HG03025 (cell line): Measurements from ENCODE around the gene CTAGE8.
"Not testable (repeated sequence)": the region's sequence is repeated elsewhere in the genome, so short reads cannot be mapped to it uniquely, and the experiment has no call there.

Experiments
- ATAC-seq: cut with Tn5 transposase; IDR thresholded peaks from one replicate; pipeline ENCODE4 v1.9.1; 2021; ENCODE audit warnings: mild to moderate bottlenecking, moderate library complexity; ENCODE audit not compliant: unreplicated experiment, low FRiP score

The CTAGE8 gene

GRCh38 chr7:144262128-144262527 lies 7.0 kb downstream of the CTAGE8 start:
- ATAC-seq, result not testable (repeated sequence)

- not testable (repeated sequence) for ATAC-seq
Measured at GRCh38 chr7:144259067-144259466, 10.0 kb downstream of the CTAGE8 start.

- no peak for ATAC-seq
Measured at GRCh38 chr7:144256112-144256511, 13.0 kb downstream of the CTAGE8 start.

- ATAC-seq, result no peak
Measured at GRCh38 chr7:144255471-144255897, 13.6 kb downstream of the CTAGE8 start.

GRCh38 chr7:144252307-144252706 lies 16.8 kb downstream of the CTAGE8 start:
- not testable (repeated sequence) for ATAC-seq

GRCh38 chr7:144247674-144248330 lies 21.3 kb downstream of the CTAGE8 start:
- ATAC-seq, result not testable (repeated sequence)

GRCh38 chr7:144246967-144247366 lies 22.1 kb downstream of the CTAGE8 start:
- ATAC-seq, result not testable (repeated sequence)

GRCh38 chr7:144245372-144245771 lies 23.7 kb downstream of the CTAGE8 start:
- ATAC-seq, result not testable (repeated sequence)

GRCh38 chr7:144239365-144239764 lies 29.7 kb downstream of the CTAGE8 start, which contains the start of gene OR2A42:
Gene OR2A42, minus strand, starts transcription at chr7:144239605. Its CDS starts 6,762 bp downstream, at chr7:144232843.
- ATAC-seq, result not testable (repeated sequence)

- not testable (repeated sequence) for ATAC-seq
Measured at GRCh38 chr7:144238530-144239082, 30.5 kb downstream of the CTAGE8 start.

- ATAC-seq, result not testable (repeated sequence)
Measured at GRCh38 chr7:144233039-144233438, 36.0 kb downstream of the CTAGE8 start.

- ATAC-seq, result not testable (repeated sequence)
Measured at GRCh38 chr7:144231027-144231426, 38.1 kb downstream of the CTAGE8 start.

GRCh38 chr7:144228810-144229209 lies 40.3 kb downstream of the CTAGE8 start:
- ATAC-seq, result not testable (repeated sequence)

GRCh38 chr7:144226866-144227265 lies 42.2 kb downstream of the CTAGE8 start:
- ATAC-seq, result not testable (repeated sequence)

GRCh38 chr7:144223675-144224074 lies 45.4 kb downstream of the CTAGE8 start:
- ATAC-seq, result not testable (repeated sequence)

GRCh38 chr7:144220531-144220930 lies 48.6 kb downstream of the CTAGE8 start:
- ATAC-seq, result not testable (repeated sequence)

- ATAC-seq, result not testable (repeated sequence)
Measured at GRCh38 chr7:144219149-144219548, 49.9 kb downstream of the CTAGE8 start.

- not testable (repeated sequence) for ATAC-seq
Measured at GRCh38 chr7:144218581-144218980, 50.5 kb downstream of the CTAGE8 start.

GRCh38 chr7:144217200-144217599 lies 51.9 kb downstream of the CTAGE8 start:
- not testable (repeated sequence) for ATAC-seq
